HG03175 (cell line): Measurements from ENCODE around the gene FBN1.

Source experiments
- ATAC-seq: cut with Tn5 transposase; IDR thresholded peaks from one replicate; pipeline ENCODE4 v1.9.1; 2021; ENCODE audit warnings: mild to moderate bottlenecking, moderate library complexity; ENCODE audit not compliant: unreplicated experiment

Gene FBN1

GRCh38 chr15:48522911-48523310, 122.6 kb downstream of the FBN1 start:
- no peak for ATAC-seq

DNA sequence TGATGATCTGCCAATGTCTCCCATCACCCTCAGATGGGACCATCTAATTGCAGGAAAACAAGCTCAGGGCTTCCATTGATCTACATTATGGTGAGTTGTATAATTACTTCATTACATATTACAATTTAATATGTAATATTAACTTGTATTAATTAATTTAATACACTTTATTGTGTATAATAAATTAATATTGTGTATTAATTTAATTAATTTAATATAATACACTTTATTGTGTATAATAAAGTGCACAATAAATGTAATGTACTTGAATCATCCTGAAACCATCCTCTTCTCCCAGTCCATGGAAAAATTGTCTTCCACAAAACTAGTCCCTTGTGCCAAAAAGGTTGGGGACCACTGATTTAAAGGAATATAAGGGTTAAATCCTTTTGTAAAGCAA, 123.4 kb downstream of the FBN1 start:
- ATAC-seq = no peak

DNA sequence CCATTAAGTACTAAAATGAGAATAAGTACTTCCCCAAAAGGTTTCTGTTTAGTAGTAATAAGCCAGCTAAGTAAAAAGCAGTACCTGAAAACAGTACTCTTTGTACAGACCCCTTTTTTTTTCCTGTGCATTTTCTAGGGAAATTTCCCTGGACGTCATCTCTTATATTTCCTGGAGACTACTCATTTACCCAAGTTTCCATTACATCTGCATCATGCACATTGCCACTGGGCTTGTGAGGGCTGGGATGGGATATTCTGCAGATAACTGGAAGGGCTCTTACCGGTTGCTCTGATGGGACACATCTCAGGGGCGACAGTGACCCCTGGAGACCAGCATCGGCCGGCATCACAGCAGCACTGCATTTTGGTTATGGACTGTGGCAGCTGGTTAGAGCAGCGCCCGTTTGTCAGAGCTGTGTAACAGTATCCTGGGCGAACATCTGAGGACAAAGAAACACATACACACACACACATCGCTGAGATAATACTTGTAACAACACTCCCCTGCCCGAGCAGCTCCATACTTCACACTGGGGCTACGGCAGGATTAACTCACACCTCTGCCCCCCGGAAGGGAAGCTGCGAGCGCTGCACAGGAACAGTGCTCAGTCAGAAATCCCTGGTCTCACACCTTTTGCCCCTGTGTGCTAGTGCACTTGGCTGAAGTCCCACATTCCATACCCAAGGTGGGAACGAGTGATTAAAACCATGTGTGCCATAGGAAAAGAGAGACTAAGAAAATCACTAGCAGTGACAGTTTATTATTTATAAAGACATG, 124.9 kb downstream of the FBN1 start:
- ATAC-seq = no peak

DNA sequence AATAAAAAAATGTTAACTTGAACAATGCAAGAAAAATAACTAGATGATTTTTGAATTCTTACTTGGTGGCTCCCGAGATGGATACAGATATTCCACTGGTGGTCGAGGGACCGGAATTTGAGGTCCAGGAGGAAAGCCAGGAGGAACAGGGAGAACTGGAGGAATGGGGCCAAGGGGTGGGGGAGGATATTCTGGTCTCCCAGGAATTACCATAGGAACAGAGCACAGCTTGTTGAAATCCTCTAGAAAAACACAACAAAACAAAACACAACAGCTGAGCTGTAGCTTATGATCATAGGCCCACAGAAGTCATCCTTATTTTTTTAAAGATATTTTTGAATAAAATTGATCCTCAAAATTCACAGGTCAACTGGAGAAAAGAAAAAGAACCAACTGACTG, 129.4 kb downstream of the FBN1 start:
- ATAC-seq = no peak

DNA sequence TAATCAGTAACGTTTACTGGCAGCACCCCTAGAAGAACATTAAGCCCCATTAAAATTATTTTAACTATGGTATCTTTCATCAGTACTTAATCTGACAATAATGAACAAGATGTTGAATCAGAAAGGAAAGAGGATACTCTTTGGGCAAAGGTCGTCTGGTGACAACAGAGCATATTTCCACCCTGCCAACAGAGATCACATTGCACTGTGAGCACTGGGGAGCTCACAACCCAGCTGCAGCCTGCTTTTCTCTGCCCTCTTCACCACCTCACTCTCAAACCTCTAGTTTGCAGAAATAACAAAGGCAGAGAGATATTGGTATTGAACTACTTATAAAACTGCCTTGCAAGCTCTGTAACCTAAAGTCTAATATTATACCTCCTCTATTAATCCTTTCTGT, 130.0 kb downstream of the FBN1 start:
- no peak for ATAC-seq

DNA sequence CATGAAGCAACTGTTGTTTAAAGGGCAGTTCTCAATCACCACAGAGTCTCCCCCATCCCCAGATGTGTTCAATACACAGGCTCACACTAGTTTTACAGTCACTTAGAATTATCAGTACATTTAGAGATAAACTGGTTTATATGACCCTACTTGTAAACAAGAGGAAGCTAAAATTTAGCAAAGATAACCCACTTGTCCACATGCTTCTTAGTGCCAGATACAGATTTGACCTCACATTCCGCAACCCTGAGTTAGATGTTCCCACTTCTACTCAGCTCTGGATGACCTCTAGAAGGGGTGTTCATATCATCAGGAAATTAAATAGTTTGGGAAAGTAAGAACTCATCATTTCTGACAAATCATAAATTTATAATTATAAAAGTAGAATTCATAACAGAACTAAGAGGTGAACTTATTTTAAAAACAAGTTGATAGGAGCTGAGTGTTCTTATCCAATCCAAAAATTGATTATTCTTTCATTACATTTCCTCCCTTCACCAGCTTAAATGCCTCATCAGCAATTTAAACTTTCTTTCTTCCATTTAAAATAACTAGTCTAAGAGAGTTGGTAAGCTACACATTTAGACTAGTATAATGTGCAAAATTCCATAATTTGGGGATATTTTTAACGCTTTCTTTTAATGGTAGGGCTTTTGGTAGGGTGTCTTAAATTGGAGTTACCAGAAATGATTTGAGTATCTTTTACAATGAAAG, 131.2 kb downstream of the FBN1 start:
- no peak for ATAC-seq

GRCh38 chr15:48510976-48511375, 134.5 kb downstream of the FBN1 start:
- ATAC-seq = no peak

DNA sequence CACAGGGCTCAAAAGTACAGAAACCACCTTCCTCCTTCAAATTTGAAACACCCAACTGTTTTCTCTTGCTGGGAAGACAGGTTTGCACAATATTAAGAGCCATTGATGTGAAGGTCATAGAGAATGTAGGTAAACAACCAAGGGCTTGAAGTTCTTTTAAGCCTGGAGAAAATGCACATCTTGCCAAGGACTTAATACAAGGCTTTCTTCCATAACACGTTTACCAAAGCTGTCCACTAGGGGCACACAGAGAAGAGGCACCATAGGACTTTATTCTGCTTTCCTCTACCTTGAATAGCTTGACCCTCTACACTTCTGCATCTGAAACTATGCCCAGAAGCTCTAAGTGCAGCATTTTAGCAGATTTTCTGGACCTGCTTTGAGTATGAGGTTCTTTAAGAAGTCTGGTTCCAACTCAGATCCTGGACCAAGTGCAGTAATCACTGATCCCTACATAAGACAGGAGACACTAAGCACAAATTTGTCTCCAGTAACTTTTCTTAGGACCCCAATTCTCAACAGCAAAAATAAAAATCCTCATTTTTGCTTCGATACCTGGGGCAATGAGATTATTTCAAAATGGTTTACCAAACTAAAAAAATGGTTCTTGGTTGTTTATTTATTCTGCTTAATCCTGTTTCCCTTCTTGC, 138.0 kb downstream of the FBN1 start:
- peak; percentile 97 for ATAC-seq

GRCh38 chr15:48505067-48505466, 140.4 kb downstream of the FBN1 start:
- ATAC-seq = no peak

DNA sequence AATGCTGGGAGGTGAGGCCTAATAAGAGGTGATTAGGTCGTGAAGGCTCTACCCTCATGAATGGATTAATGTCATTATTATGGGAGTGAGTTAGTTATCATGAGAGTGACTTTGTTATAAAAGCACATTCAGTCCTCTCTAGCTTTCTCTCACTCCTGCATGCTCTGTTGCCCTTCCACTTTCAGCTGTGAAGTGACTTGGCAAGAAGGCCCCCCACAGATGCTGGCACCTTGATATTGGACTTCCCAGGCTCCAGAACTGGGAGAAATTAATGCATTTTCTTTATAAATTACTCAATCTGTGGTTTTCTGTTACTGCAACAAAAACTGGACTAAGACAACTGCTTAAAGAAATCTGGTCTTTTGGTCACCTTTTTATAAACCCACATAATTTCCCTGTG, 144.3 kb downstream of the FBN1 start:
- no peak for ATAC-seq

- ATAC-seq = no peak
Measured at GRCh38 chr15:48500595-48500994, 144.9 kb downstream of the FBN1 start.

DNA sequence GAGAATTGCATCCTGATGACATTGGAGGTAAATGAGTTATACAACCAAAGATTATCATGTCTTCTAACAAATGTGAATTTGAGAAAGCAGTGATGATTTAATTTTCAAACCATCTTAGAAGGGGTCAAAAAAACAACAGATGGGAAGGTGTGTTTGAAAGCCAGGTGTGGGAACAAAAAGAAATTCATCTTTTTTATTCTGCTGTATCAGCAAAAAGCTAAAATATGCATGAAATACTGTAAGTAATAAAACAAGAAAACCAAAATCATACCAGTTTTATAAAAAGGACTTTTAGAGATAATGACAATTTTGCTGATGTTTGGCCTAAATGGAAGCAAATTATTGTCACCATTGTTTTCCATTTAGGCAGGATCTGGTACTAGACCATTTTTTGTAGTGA, 145.5 kb downstream of the FBN1 start:
- ATAC-seq = no peak

GRCh38 chr15:48498828-48499227, 146.7 kb downstream of the FBN1 start:
- ATAC-seq = no peak

- no peak for ATAC-seq
Measured at GRCh38 chr15:48494631-48495030, 150.9 kb downstream of the FBN1 start.

DNA sequence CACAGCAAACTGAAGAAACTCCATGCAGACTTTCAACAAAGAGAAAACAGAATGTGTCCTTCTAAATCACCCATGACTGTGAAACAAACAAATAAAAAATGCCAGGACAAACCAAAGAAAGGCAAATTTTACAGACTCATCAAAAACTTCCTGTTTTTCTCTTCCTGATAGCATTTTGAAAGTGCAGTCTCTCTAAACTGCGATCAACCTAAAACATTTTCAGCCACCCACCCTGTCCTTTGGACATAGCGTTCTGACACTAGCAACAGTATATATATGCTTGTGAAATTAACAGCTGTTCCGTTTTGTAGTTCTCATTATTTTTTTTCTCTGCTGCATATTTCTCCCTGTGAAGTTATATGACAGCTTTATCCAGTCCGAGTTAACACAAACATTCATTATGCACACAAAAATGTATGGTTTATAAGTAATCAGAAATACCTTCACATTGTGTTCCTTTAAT, 151.7 kb downstream of the FBN1 start:
- ATAC-seq = no peak

- ATAC-seq = no peak
Measured at GRCh38 chr15:48493084-48493762, 152.3 kb downstream of the FBN1 start.

DNA sequence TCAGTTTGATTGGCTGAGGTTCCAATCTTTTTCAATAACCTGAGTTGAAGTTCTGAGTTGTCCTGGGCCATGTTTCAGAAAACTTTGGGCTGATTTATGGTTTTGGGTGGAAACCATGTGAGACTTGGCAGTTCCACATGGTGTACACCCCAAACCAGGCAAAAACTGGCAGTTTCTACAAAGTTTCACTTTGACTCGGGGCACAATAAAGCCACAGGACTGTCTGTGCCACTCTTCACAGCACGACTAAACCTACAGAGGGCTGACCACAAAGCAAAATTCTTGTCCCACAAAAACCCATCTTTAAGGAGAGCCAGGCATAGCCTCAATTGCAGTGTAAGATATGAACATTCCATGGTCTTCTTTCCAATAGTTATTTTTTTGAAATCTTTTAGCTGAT, 159.3 kb downstream of the FBN1 start:
- no peak for ATAC-seq

- no peak for ATAC-seq
Measured at GRCh38 chr15:48481802-48482201, 163.7 kb downstream of the FBN1 start.

- no peak for ATAC-seq
Measured at GRCh38 chr15:48479751-48480150, 165.8 kb downstream of the FBN1 start.

DNA sequence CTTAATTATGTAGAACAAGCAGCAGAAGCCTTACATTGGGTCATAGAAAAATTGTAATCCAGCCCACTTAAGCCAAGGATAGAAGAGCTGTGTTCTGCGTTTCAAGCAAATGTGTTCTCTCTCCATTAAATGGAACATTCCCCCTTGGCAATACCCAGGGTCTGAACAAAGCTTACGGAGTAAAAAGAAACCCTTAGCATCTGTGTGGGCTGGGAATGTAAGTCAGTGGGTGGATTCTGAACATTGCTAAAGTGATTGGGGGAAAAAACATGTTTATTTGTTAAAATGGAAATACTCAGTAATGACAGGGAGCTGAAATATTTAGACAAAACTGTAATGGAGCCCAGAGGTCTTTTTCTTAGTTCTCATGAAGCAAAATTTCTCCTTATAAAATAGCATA, 166.9 kb downstream of the FBN1 start:
- ATAC-seq = no peak

DNA sequence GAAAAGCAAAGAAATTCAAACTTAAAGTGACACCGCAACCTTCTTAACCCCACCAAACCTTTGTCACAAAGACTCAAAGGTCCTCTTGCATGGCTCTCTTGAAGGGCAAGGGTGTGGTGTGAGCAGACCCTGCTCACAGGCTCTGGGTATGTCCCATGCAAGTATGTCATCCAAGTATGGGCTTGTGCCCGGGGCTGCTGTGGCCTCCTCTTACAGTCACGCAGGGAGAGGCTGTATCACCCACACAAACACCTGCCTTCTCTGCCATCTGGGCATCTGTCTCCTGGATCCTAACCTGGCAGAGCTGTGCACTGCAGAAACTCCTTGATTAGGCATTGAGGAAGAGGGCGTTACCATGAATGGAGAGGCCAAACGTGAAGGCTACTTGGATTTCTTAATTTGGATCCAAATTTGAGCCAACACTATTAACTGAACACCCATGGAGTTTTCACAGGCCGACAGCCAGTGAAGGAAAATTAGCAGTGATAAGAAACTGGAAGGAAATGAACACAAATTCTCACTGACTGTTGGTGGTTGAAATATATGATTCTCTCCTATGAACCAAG, 167.6 kb downstream of the FBN1 start:
- ATAC-seq = no peak
